GM20000 (cell line): ENCODE results near the gene ELMO1.

Source experiments
- DNase-seq: peaks from one replicate; pipeline ENCODE4 v3.0.0; 2012; ENCODE audit warnings: low spot score
- CTCF ChIP-seq: IDR thresholded peaks from 2 replicates; pipeline ENCODE4 v1.5.1; 2012; ENCODE audit warnings: mild to moderate bottlenecking, control low read depth; ENCODE audit errors: extremely low read depth, missing control alignments

Gene ELMO1

GRCh38 chr7:37129035-37129425, 319.6 kb downstream of the ELMO1 start:
- no peak for DNase-seq
- no peak for TF ChIP-seq CTCF

GRCh38 chr7:37128327-37129034, 320.2 kb downstream of the ELMO1 start:
- no peak for TF ChIP-seq CTCF
- DNase-seq, result no peak

GRCh38 chr7:37119296-37119860, 329.3 kb downstream of the ELMO1 start:
- no peak for TF ChIP-seq CTCF
- no peak for DNase-seq

GRCh38 chr7:37118004-37118403, 330.7 kb downstream of the ELMO1 start:
- DNase-seq, result no peak
- TF ChIP-seq CTCF, result no peak

GRCh38 chr7:37117292-37117691, 331.4 kb downstream of the ELMO1 start:
- TF ChIP-seq CTCF, result no peak
- no peak for DNase-seq

- no peak for DNase-seq
- TF ChIP-seq CTCF, result no peak
Measured at GRCh38 chr7:37116093-37116701, 332.5 kb downstream of the ELMO1 start.

- DNase-seq, result no peak
- TF ChIP-seq CTCF, result no peak
Measured at GRCh38 chr7:37113661-37114355, 334.9 kb downstream of the ELMO1 start.
